ENCODE data around the gene ARHGAP24.

GRCh38 chr4:85807247-85807950 lies 332.4 kb downstream of the ARHGAP24 start:
- TF ChIP-seq POLR2A (IDR thresholded peaks at IDR 0.05) (no peak), CTCF (IDR thresholded peaks at IDR 0.05) (no peak), EP300 (IDR thresholded peaks at IDR 0.05) (no peak)
